Thyroid gland (tissue), 4 donors: ENCODE data around the gene ACBD3. TPM values are rescaled to one million over a fixed set of nuclear protein-coding genes. Genes with fewer than 3 reads are reported as not detected.

ENCODE experiments used
- DNase-seq, 2 donors: peaks; one replicate each; pipeline ENCODE4 v3.0.0-alpha.2; 2019
- H3K27ac ChIP-seq, 3 donors: fragments of 200-600 bp; sonication (generic); 1 replicate in 2 of 3; 2 replicates in 1 of 3; pipeline ENCODE4 v1.5.1; 2016 to 2019; ENCODE audit warnings: mild to moderate bottlenecking in 1 of 3, moderate library complexity in 1 of 3
- H3K27me3 ChIP-seq: fragments of 200-600 bp; sonication (generic); one replicate; pipeline ENCODE4 v1.5.1; 2019
- H3K36me3 ChIP-seq, 2 donors: fragments of 200-600 bp; sonication (generic); one replicate each; pipeline ENCODE4 v1.5.1; 2016 to 2019
- H3K4me1 ChIP-seq, 2 donors: fragments of 200-600 bp; sonication (generic); one replicate each; pipeline ENCODE4 v1.5.1; 2017 to 2019
- H3K4me3 ChIP-seq, 3 donors: fragments of 200-600 bp; sonication (generic); replicated peaks in 1 of 3; 1 replicate in 2 of 3; 2 replicates in 1 of 3; pipeline ENCODE4 v1.5.1; 2016; ENCODE audit warnings: mild to moderate bottlenecking in 1 of 3
- H3K9me3 ChIP-seq: fragments of 200-600 bp; sonication (generic); one replicate; pipeline ENCODE4 v1.5.1; 2017
- POLR2A ChIP-seq, 2 donors: fragments of 450-650 bp; IDR thresholded peaks; one replicate each; pipeline ENCODE4 v1.6.1; 2017; ENCODE audit warnings: antibody characterized with exemption in 2 of 2, mild to moderate bottlenecking in 2 of 2, moderate library complexity in 1 of 2
- WGBS, 2 donors: methylation state at CpG; one replicate each; pipeline ENCODE4 v1.1.5; 2017; 5-methylcytosine and 5-hydroxymethylcytosine counted together
- intact Hi-C: fragments of 100-400 bp; cut with DNase I; formaldehyde crosslinking; loops from one replicate; pipeline ENCODE4 v1.15.1; 2023
- total RNA-seq, 4 donors: library from RNA; depleted of rRNA; stranded (reverse); fragments of >200 nt; gene quantifications; one replicate each; pipeline ENCODE4 v1.2.3, GENCODE V29; 2016
- TF ChIP-seq, protein P1 (sequence below), 6 experiments: fragments of 200-600 bp in 3 of 6; fragments of 450-650 bp in 3 of 6; sonication (generic) in 3 of 6; IDR thresholded peaks; one replicate each; pipeline ENCODE4 v1.5.1; 2016 to 2019; ENCODE audit warnings: antibody characterized with exemption in 6 of 6, mild to moderate bottlenecking in 2 of 6, inconsistent platforms in 1 of 6, moderate library complexity in 1 of 6

The ACBD3 gene
- total RNA-seq, 4 donors from 2014 or later = 56.4 to 74.2 (median 66.0) TPM

- Histone ChIP-seq H3K4me1 (peaks cover 35 to 52% of the 10 kb centered on the region in 2 donors), H3K36me3 (no peaks in the 10 kb centered on the region), H3K27ac (peak overlapping the region; percentile 84 to 95 (median 93)), H3K27me3 (no peaks in the 10 kb centered on the region), H3K9me3 (no peaks in the 10 kb centered on the region), H3K4me3 (peak overlapping the region; percentile 82 to 95 (median 88))
- intact Hi-C loops = no loop called here
- no peak for DNase-seq
- 36 to 38% methylated on average over 14 of the region's 14 CpGs for WGBS, 2 donors
- TF ChIP-seq, protein P1, sequence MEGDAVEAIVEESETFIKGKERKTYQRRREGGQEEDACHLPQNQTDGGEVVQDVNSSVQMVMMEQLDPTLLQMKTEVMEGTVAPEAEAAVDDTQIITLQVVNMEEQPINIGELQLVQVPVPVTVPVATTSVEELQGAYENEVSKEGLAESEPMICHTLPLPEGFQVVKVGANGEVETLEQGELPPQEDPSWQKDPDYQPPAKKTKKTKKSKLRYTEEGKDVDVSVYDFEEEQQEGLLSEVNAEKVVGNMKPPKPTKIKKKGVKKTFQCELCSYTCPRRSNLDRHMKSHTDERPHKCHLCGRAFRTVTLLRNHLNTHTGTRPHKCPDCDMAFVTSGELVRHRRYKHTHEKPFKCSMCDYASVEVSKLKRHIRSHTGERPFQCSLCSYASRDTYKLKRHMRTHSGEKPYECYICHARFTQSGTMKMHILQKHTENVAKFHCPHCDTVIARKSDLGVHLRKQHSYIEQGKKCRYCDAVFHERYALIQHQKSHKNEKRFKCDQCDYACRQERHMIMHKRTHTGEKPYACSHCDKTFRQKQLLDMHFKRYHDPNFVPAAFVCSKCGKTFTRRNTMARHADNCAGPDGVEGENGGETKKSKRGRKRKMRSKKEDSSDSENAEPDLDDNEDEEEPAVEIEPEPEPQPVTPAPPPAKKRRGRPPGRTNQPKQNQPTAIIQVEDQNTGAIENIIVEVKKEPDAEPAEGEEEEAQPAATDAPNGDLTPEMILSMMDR (IDR thresholded peaks at IDR 0.05) = no peak
- no peak for TF ChIP-seq POLR2A (IDR thresholded peaks at IDR 0.05)
Observed at GRCh38 chr1:226185141-226186036, 1.2 kb downstream of the ACBD3 start.

GRCh38 chr1:226181996-226182714 is 4.4 kb downstream of the ACBD3 start:
- Histone ChIP-seq H3K36me3 (no peaks in the 10 kb centered on the region), H3K27ac (peak overlapping the region in 2 of 3 donors; percentile 28 to 36), H3K9me3 (no peaks in the 10 kb centered on the region), H3K4me1 (peaks cover 33 to 50% of the 10 kb centered on the region in 2 donors), H3K27me3 (no peaks in the 10 kb centered on the region), H3K4me3 (no peak overlapping the region)
- DNase-seq = peak; percentile 72 to 74
- intact Hi-C loops = no loop called here
- no peak for TF ChIP-seq POLR2A (IDR thresholded peaks at IDR 0.05)
- TF ChIP-seq, protein P1 (IDR thresholded peaks at IDR 0.05) = peak in 4 of 6 experiments; percentile 11 to 52 (median 42)
- WGBS, 2 donors = 71 to 72% methylated on average over 14 of the region's 14 CpGs

GRCh38 chr1:226176870-226177269 is 9.7 kb downstream of the ACBD3 start:
- WGBS, 2 donors = 90% methylated on average over 8 of the region's 8 CpGs
- intact Hi-C loops = no loop called here
- H3K4me1 ChIP-seq = peaks cover 12 to 13% of the 10 kb centered on the region in 2 donors

GRCh38 chr1:226172589-226172988 is 14.0 kb downstream of the ACBD3 start:
- intact Hi-C loops = no loop called here
- Histone ChIP-seq H3K27ac (no peak overlapping the region), H3K4me1 (peaks cover 7 to 8% of the 10 kb centered on the region in 2 donors), H3K27me3 (no peaks in the 10 kb centered on the region), H3K9me3 (no peaks in the 10 kb centered on the region), H3K4me3 (no peak overlapping the region), H3K36me3 (peaks cover 0 to 4% of the 10 kb centered on the region in 2 donors)
- TF ChIP-seq POLR2A (IDR thresholded peaks at IDR 0.05) = no peak
- TF ChIP-seq, protein P1 (IDR thresholded peaks at IDR 0.05) = no peak
- no peak for DNase-seq
- 94 to 96% methylated on average over 5 of the region's 5 CpGs for WGBS, 2 donors

More at GRCh38 chr1:226176870-226177269, 9.7 kb downstream of the ACBD3 start:
- no peaks in the 10 kb centered on the region for H3K27me3 ChIP-seq
- H3K27ac ChIP-seq = no peak overlapping the region
- no peaks in the 10 kb centered on the region for H3K9me3 ChIP-seq
- TF ChIP-seq, protein P1 (IDR thresholded peaks at IDR 0.05) = no peak
- no peak for TF ChIP-seq POLR2A (IDR thresholded peaks at IDR 0.05)
- no peak overlapping the region for H3K4me3 ChIP-seq
- H3K36me3 ChIP-seq = peaks cover 0 to 4% of the 10 kb centered on the region in 2 donors
- DNase-seq = no peak
